Occipital lobe (tissue), 2 donors: ENCODE results near the gene GNB1. TPM values are rescaled to one million over a fixed set of nuclear protein-coding genes. Genes with fewer than 3 reads are reported as not detected.

ENCODE experiments used
- DNase-seq: peaks from one replicate; lab custom pipeline; 2025; lab: John Stamatoyannopoulos, UW
- total RNA-seq: library from RNA; depleted of rRNA; stranded (reverse); fragments of >200 nt; gene quantifications from one replicate; pipeline ENCODE4 v1.2.3, GENCODE V29; 2014

The GNB1 gene
- total RNA-seq, 1 donor from 2014 or later, result 144 TPM

- DNase-seq, result no peak
Measured at GRCh38 chr1:1910651-1911331, 19.9 kb upstream of the GNB1 start.

- DNase-seq, result no peak
Measured at GRCh38 chr1:1910033-1910465, 19.2 kb upstream of the GNB1 start.

GRCh38 chr1:1908506-1908791 lies 17.6 kb upstream of the GNB1 start:
- DNase-seq, result no peak

- no peak for DNase-seq
Measured at GRCh38 chr1:1907098-1907736, 16.3 kb upstream of the GNB1 start.

- peak; percentile 55 for DNase-seq
Measured at GRCh38 chr1:1906185-1907097, 15.6 kb upstream of the GNB1 start.

GRCh38 chr1:1903224-1903623 lies 12.3 kb upstream of the GNB1 start:
- DNase-seq, result no peak

GRCh38 chr1:1901641-1902294 lies 10.9 kb upstream of the GNB1 start:
- DNase-seq, result no peak

GRCh38 chr1:1900883-1901640 lies 10.2 kb upstream of the GNB1 start:
- no peak for DNase-seq

DNA sequence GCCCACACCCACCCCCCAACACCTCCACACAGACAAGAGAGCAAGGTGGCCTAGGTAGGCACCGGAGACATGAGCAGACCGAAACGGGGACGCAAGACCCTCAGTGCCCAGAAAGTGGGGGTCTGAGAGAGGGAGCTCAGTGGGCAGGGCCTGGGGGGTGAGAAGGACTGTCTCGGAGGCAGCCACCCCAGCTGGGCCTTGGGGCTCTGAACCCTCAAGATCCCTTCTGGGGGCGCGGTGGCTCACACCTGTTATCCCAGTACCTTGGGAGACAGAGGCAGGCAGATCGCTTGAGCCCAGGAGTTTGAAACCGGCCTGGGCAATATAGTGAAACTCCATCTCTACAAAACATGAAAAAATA lies 9.1 kb upstream of the GNB1 start:
- no peak for DNase-seq

DNA sequence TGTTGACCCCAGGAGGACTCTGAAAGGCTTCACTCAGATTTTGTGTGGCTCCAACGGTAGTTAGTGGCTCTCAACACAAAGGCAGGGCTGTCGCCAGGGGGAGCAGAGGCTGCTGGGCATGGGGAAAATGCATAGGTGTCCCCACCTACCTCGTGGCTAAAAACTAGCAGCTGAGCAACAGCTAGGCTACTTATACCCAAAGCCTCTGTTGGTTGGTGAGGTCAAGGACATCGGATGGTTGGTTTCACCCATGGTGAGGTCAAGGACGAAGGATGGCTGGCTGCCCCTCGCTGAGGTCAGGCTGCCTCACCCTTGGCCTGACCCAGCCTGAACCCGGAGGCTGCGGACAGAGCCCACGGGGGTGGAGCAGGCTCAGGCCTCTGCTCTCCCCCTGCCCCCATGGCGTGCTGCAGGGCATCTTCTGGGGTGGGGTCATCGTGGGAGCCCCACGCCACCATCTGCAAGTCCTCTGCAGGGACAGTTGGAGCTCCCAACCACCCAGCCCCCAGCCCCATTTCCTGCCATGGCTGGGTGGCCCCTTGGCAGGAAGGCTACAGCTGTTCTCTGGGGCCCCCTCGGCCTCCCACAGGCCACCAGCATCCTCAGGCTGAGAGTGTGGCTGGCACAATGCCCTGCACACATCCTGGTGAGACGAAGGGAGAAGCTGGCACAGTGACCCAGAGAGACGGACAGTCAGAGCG lies 8.5 kb upstream of the GNB1 start:
- no peak for DNase-seq

- no peak for DNase-seq
Measured at GRCh38 chr1:1898246-1898933, 7.5 kb upstream of the GNB1 start.

GRCh38 chr1:1895456-1896336 lies 4.8 kb upstream of the GNB1 start:
- no peak for DNase-seq

- DNase-seq, result no peak
Measured at GRCh38 chr1:1895060-1895418, 4.2 kb upstream of the GNB1 start.

DNA sequence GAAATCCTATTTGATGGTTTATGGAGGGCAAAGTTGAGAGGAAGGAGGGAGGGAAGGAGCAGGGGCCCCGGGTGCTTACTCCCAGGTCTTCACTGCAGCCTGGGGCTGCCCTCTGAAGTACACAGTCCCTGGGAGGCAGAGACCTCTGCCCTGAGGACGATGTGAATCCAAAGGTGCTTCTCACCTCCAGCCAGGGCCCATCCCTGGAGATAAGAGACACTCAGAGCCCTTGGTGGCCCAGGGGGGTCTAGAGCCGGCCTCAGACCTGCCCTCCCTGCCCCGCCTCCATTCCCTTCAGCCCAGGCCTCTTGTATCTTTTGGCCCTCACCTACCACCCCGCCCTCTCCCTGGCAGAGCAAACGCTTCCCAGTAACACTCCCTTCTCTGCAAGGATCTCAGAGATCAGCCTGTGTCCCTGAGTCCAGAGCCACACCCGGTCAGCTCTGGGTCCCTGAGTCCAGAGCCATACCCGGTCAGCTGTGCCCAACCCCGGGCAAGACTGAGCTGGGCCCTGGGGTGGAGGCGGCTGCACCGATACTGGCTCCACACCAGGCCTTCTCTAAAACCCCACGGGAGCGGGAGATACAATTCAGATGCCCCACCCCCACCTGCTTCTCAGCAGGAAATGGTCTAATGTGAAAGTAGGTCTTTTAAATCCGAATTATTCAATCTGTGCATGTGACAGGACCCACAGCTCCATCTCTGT lies 3.6 kb upstream of the GNB1 start:
- DNase-seq, result no peak

- no peak for DNase-seq
Measured at GRCh38 chr1:1893997-1894353, 3.1 kb upstream of the GNB1 start.

DNA sequence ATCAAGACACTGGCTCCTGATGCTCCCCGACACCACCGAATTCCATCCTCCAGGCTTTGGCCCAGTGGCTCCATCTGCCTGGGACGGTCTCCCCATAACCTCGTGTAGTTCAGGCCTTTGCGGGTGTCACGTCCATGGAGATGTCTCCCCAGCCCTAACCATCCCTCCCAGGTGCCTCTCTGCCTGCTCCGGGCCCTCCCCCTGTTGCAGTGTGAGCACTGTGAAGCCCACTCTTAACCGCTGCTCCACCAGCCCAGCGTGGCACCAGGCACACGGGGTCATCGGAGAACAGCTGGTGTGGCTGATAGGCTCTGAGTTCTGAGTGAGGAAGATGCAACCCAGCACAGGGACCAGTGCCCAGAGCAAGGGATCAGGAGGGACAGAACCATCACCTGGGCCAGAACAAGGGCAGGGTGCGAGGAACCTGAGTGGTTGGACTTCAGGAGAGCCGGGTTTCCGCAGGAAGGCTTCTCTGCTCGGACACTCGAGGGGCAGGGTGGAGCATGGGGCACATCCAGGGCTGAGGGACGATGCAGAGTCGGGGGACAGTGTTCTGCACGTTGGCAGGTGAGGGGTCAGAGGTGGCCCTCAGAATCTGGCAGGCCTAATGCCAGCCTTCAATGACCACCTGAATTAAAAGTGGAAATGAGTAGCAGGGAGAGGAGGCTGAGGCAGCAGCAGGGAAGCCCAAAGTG lies 2.6 kb upstream of the GNB1 start:
- no peak for DNase-seq

DNA sequence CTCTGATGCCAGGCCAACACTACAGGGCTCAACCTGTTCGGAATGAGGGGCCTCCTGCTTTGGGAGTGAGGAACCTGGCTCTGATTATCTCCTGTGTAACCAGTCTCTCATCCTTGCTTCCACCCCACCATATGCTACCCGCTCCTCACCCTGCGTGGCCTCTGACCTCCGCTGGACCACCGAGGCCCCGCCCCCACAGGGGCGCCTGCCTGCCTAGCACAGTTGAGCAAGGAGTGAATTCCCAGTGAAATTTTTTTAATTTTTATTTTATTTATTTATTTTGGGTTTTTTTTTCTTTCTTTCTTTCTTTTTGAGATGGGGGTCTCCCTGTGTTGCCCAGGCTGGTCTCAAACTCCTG lies 1.9 kb upstream of the GNB1 start:
- DNase-seq, result no peak
